GM12872 (cell line): ENCODE results near the gene RNPEP.

ENCODE experiments used
- TF ChIP-seq, protein P1 (sequence below): IDR thresholded peaks from 3 replicates; pipeline ENCODE4 v1.5.1; 2011; ENCODE audit warnings: low read depth, mild to moderate bottlenecking, low read length, moderate library complexity; ENCODE audit not compliant: insufficient read depth

Gene RNPEP, protein sequence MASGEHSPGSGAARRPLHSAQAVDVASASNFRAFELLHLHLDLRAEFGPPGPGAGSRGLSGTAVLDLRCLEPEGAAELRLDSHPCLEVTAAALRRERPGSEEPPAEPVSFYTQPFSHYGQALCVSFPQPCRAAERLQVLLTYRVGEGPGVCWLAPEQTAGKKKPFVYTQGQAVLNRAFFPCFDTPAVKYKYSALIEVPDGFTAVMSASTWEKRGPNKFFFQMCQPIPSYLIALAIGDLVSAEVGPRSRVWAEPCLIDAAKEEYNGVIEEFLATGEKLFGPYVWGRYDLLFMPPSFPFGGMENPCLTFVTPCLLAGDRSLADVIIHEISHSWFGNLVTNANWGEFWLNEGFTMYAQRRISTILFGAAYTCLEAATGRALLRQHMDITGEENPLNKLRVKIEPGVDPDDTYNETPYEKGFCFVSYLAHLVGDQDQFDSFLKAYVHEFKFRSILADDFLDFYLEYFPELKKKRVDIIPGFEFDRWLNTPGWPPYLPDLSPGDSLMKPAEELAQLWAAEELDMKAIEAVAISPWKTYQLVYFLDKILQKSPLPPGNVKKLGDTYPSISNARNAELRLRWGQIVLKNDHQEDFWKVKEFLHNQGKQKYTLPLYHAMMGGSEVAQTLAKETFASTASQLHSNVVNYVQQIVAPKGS

DNA sequence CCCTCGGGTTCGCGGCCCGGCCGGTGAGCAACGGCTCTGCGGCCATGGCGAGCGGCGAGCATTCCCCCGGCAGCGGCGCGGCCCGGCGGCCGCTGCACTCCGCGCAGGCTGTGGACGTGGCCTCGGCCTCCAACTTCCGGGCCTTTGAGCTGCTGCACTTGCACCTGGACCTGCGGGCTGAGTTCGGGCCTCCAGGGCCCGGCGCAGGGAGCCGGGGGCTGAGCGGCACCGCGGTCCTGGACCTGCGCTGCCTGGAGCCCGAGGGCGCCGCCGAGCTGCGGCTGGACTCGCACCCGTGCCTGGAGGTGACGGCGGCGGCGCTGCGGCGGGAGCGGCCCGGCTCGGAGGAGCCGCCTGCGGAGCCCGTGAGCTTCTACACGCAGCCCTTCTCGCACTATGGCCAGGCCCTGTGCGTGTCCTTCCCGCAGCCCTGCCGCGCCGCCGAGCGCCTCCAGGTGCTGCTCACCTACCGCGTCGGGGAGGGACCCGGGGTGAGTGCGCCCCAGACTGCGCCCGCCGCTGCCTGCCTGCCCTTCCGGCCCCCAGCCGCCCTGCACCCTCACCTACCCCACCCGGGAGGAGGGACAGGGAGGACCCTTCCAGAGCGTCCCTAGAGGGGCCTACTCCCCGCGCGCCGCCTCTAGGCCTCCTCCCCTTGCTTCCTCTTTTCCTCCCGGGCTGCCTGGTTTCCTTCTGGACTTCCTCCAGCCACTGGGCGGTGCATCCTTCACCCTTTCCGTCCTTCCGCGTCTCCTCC is at the start of gene RNPEP:
RNPEP (plus strand) TSS at position 26 of the 757 bp plus-strand sequence; CDS start at position 45, 19 bp downstream.
- TF ChIP-seq, protein P1, sequence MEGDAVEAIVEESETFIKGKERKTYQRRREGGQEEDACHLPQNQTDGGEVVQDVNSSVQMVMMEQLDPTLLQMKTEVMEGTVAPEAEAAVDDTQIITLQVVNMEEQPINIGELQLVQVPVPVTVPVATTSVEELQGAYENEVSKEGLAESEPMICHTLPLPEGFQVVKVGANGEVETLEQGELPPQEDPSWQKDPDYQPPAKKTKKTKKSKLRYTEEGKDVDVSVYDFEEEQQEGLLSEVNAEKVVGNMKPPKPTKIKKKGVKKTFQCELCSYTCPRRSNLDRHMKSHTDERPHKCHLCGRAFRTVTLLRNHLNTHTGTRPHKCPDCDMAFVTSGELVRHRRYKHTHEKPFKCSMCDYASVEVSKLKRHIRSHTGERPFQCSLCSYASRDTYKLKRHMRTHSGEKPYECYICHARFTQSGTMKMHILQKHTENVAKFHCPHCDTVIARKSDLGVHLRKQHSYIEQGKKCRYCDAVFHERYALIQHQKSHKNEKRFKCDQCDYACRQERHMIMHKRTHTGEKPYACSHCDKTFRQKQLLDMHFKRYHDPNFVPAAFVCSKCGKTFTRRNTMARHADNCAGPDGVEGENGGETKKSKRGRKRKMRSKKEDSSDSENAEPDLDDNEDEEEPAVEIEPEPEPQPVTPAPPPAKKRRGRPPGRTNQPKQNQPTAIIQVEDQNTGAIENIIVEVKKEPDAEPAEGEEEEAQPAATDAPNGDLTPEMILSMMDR = peak; percentile 21; the same call in 1 of the 3 replicates

DNA sequence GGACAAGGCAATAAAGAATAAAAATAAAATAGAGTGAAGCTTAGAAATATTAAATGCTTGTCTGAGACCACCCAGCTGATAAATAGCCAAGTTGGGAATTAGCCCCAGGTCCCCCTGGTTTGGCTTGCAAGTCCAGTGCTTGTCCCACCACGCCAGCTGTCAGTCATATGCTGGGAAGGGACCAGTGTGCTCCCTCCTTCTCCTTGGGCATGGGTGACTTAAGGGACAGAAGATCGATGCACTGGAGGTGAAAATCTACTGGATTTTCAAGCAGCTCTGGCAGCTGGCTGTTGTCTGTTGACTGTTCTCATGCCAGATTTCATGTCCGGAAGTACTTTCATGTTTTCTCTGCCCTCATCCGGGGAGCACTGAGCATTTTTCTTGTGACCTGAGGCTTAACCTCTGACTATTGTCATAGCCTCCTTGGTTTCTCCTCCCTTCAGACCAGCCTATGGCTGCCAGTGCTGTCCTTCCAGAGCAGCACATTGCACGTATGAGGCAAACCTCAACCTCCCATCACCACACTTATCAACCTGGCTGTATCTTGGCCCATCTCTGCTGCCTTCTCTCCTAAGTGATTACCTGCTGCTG is 48.5 kb upstream of the RNPEP start:
- TF ChIP-seq, protein P1 = no peak

DNA sequence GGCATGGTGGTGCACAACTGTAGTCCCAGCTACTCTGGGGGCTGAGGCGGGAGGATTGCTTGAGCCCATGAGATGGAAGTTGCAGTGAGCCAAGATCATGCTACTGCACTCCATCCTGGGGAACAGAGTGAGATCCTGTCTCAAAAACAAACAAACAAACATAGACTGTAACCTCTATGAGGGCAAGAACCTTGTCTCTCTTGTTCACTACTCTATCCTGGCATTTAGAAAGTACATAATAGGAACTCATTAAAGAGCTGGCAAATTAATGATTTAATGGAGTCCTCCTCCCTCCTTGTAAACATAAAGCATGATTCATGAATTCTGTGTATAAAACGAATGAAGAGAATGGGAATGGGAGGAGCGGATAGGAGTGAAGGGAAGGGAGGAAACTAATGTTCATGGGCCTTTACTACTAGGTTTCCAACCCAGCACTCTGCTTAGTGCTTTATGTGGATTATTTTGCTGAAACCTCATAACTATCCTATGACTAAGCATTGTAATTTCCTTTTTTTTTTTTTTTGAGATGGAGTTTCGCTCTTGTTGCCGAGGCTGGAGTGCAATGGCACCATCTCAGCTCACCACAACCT is 44.7 kb upstream of the RNPEP start:
- TF ChIP-seq, protein P1 = no peak

DNA sequence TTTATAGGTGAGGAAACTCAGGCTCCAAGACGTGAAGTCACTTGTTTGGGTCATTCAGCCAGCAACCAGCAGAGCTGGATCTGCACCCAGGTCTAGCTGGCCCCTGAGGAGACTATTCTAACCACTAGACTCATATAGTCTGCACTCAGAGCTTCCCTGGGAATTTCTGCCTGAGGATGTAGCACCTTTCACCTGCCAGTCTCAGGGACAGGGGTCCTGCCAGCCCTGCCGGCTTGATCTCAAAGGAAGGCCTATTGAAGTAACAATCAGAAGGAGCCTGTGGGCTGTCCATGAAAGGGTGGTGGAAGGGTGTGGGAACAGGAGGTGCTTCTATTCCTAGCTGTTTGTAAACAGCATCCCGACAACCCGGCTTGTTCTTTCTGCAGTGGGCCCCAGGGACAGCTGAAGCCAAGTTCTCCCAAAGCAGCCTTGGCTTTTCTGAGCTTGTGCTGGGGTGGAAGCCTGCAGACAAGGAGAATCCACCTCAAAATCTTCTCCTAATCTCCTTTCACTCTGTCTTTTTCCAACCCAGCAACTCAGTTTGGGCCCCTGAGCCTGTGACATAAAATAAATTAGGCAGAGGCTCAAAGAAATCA is 43.9 kb upstream of the RNPEP start:
- TF ChIP-seq, protein P1 = no peak

DNA sequence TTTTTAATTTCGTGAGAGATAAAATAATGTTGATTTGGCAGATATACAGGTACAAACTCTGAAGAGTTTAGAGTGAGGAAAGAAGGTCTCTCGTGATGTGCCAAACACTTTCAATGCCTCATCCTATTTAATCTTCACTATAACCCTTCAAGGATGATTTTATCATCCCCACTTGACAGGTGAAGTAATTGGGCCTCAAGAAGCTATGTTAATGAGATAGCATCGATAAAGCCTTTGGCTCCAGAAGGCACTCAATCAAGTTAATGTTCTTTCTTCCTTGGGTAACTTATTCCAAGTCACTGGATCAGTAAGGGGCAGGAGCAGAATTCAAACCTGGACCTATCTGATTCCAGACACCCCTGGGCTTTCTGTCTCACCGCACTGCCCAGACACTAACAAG is 43.3 kb upstream of the RNPEP start:
- TF ChIP-seq, protein P1 = no peak

DNA sequence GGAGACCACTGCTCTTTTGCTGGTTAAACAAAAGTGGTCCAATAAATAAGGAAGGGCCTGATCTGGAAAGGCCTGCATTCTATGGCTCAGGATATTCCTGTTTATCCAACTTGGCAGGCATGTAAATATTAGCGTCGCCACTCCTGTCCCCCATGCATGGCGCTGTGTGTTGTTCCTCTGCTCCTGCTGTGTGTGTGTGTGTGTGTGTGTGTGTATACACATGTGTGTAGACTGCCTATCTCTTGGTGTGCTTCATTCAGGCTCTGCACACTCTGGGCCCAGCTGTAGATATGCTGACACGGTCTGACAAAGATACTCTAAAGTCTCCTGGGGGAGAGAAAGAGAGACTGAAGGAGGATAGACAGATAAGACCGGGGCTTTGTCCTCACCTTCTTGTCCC is 42.9 kb upstream of the RNPEP start:
- TF ChIP-seq, protein P1 = no peak
